Skin of body (tissue), 2 donors: ENCODE results near the gene CDH15. TPM values are rescaled to one million over a fixed set of nuclear protein-coding genes. Genes with fewer than 3 reads are reported as not detected.

ENCODE experiments used
- DNase-seq: peaks from one replicate; lab custom pipeline; 2025; lab: John Stamatoyannopoulos, UW
- total RNA-seq: library from RNA; depleted of rRNA; stranded (reverse); fragments of >200 nt; gene quantifications from one replicate; pipeline ENCODE4 v1.2.3, GENCODE V29; 2014

The CDH15 gene
- total RNA-seq, 1 donor from 2014 or later = 4.9 TPM

DNA sequence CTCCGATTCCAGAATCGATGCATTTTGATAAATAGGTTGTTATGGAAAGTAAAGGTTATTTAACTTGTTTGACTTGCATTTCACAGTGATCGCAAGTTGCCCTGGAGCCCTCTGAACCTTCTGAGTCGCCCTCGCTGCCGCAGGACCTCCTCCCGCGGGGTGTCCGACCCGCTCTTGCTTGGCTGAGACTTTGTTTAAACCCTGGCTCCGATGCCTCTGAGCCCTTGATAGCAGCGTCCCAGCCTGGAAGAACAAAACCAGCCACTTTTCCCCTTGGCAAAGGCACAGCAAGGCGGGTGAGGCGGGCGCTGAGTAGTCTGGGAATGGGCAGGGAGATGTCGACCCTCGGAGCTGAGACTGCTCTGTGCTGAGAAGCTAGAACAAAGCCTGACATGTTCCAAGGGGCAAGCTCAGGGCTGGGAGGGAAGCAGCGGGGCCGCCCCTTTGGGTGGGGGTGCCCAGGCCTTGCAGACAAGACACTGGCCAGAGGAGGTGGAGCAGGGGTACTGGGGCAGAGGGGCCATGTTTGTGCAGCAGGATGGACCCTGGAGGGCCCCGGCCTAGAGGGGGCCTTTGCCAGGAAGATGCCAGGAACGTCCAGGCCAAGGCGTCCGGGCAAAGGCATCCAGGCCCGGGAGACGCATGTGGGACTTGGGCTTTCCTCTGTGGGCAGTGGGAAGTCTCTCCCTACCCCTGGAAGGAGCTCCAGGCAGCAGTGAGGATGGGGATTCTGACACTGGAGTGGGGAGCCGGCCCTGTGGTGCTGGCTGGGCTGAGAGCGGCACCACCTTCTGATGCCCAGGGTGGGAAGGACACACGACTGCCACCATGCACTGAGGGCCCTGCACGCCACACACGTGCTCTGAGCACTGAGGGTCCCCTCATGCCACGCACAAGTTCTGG, 30.3 kb upstream of the CDH15 start:
- DNase-seq = no peak

DNA sequence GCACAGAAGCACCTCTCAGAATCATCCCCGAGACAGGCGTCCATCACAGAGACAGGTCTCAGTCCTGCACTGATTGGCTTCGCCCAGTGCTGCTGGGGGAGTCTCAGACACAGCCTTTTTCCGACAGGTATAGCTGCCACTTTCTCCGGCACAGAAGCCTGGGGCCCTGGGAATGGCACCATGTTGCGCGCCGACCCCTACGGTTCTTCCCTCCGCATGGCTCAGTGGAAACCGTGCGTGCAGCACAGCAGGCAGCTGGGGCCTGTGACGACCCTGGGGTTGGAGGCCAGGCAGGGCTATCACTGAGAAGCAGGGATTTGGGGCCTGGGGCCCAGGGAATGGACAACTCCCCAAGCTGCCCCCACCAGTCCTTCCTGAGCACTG, 29.7 kb upstream of the CDH15 start:
- DNase-seq = no peak

DNA sequence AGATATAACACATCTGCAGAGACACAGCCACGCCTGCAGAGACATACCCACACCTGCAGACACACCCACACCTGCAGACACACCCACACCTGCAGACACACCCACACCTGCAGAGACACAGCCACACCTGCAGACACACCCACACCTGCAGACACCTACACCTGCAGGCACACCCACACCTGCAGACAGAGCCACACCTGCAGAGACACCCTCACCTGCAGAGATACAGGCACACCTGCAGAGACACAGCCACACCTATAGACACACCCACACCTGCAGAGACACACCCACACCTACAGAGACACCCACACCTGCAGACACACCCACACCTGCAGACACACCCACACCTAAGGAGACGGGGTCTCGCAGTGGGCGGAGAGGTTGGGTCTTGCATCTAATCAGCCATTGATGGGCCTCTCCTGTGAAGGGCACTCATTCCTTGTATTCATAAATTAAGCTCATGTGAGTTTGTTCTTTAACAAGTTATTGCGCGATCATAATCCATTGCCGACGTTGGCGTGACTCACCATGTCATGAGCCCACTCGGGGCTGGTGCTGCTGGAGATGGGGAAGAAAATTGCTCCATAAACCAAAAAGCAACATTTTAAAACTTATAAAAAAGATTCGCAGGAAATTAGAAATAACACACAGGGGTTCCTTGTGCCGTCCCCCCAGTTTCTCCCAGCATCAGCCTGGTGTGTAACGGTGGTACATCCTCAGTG, 28.9 kb upstream of the CDH15 start:
- DNase-seq = no peak

- no peak for DNase-seq
These were observed 28.3 kb upstream of the CDH15 start for GRCh38 chr16:89143201-89143741.

GRCh38 chr16:89143911-89144675, 27.5 kb upstream of the CDH15 start:
- no peak for DNase-seq

- no peak for DNase-seq
These were observed 26.9 kb upstream of the CDH15 start for GRCh38 chr16:89144681-89145080.

GRCh38 chr16:89145406-89146161, 26.0 kb upstream of the CDH15 start:
- DNase-seq = no peak

- no peak for DNase-seq
These were observed 25.1 kb upstream of the CDH15 start for GRCh38 chr16:89146211-89147005.

DNA sequence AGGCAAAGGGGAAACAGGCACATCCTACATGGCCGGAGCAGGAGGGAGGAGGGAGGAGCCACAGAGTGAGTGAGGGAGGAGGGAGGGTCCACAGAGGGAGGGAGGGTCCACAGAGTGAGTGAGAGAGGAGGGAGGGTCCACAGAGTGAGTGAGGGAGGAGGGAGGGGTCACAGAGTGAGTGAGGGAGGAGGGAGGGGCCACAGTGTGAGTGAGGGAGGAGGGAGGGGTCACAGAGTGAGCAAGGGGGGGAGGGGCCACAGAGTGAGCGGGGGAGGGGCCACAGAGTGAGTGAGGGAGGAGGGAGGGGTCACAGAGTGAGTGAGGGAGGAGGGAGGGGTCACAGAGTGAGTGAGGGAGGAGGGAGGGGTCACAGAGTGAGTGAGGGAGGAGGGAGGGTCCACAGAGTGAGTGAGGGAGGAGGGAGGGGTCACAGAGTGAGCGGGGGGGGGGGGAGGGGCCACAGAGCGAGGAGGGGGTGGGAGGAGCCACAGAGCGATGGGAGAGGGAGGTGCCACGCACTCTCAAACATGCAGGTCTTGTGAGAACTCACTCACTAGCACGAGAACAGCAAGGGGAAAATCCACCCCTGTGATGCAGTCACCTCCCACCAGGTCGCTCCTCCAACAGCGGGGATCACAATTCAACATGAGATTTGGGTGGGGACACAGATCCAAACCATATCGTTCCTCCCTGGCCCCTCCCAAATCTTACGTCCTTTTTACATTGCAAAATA, 24.3 kb upstream of the CDH15 start:
- DNase-seq = no peak

GRCh38 chr16:89149386-89149785, 22.2 kb upstream of the CDH15 start:
- DNase-seq = no peak

- no peak for DNase-seq
These were observed 21.3 kb upstream of the CDH15 start for GRCh38 chr16:89150090-89150835.

DNA sequence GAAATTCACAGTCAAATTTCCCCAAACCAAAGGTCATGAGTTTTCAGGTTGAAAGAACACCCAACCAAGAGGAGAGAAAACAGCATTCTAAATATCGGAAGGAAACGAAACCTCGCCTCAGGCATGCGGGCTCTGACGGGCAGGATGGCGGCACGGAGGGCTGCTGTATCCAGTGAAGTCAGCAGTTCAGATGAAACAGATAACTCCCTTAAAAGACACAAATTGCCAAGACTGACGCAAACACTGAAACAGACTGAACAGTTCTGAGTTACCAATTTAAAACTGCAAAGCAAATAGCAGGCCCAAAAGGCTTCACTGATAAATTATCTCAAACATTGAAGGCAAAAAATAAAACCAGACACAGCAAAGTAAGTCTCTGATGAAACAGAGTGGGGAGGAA, 20.6 kb upstream of the CDH15 start:
- no peak for DNase-seq

DNA sequence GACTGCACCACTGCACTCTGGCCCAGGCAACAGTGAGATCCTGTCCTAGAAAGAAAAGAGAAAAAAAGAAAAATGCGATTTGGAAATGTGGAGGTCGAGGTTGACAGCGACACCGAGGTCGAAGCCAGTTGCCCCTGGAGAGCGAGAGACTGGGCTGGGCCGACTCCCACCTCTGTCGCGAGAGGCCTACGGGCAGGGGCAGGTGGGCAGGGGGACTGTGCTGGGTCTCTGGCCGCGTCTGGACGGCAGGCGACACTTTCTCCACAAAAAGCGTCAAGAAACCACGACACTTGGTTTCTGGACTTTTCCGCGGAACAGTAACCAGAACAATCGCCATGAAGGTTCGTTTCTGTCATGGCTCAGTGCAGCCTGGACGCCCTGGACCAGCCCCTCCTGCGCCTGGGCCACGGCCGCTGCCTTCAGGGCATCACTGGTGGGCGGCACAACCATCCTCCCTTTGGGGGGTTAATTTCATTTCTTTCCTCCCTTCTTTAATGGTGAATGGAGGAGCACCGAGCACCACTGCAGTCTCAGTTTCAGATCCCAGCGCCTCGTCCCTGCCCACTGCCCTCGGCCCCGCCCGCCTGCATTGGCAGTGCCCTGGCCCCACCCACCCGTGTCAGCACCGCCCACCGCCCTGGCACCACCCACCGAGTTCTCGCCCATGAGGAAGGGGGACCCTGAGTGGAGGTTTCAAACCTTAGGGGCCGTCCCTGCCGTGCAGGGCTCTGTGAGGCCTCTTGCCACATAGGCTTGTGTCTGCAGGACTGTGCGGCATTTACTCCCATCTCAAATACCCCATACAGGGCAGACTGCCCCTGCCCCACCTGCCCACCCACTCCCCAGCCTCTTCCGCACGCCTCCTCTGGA, 18.5 kb upstream of the CDH15 start:
- no peak for DNase-seq

DNA sequence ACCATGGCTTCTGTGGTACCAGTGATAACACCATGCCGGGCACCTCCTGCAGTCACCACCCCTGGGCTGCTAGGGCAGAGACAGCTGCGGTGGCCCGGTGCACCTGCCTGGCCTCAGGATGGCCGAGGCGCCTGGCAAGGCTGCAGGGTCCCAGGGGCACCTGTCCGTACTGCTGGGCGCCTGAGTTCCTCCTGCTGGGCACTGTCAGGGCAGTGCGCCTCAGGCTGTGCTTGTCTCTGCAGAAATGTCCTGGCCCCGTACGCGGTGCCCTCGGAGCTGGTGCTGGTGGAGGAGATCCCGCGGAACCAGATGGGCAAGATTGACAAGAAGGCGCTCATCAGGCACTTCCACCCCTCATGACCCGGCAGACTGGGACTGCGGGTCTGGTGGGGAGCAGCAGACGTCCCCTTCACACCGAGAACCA, 17.7 kb upstream of the CDH15 start:
- no peak for DNase-seq

DNA sequence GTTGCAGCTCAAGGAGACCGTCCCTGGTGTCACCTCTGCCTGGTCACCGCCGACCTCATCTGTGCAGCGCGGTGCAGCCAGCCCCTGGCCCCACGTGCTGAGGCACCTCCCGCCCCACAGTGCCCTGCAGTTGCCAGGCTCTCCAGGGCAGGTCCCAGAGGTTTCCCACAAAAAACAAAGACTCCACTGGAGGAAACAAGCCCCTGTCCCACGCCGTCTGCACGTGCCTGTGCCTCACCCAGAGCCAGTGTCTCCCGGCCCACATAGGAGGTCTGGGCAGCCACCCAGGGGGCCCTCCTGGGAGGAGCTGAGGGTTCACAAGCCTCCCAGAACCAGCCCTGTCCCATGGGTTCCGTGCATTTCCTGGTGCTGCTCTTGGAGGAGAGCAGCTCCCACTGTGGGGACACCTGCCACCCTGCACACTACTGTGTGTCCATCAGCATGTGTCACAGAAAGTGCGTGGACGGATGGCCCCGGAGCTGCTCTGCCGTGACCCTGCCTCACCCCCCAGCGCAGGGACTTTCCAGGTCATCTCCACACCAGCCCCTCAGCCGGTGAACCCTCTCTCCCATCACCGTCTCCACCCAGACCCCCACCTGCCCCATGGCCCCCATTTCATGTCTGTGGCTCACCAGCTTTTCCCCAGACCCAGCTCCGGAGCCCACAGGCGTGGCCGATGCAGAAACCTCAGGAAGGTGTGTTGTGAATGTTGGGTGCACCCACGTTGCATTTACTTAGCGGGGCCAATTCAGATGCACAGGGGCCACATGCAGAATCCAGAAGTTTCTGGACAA, 17.0 kb upstream of the CDH15 start:
- no peak for DNase-seq

DNA sequence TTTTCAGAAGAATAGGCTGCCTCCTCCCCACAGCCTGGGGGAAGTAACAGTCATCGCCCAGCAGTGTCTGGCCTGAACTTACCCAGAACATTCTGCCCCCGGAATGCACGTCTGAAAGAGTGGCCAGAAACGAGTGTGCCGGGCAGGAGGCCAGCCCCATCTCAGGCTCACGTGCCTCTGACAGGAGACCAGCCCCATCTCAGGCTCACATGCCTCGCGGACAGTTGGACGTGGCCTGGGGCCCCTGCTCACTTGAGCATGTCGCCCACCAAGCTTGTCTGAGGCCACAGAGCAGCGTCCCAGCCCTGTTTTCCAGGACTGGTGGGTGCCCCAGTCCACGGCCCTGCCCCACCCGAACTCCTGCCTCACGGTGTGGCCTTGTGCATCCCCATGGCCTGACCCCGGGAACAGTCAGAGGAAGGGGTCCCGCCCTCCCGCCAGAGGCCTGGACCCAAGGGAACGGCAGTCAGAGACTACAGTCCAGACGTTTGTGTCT, 16.3 kb upstream of the CDH15 start:
- no peak for DNase-seq
